GM13976 (cell line): ENCODE results near the gene SRSF1.

Experiments used
- DNase-seq: peaks from one replicate; pipeline ENCODE4 v3.0.0; 2012; ENCODE audit warnings: low spot score
- in situ Hi-C: fragments of 300-500 bp; cut with MboI; formaldehyde crosslinking; loops from one replicate; pipeline ENCODE4 v1.12.0; 2022; ENCODE audit warnings: low sequenced_read_pairs, mixed read lengths, inconsistent platforms; ENCODE audit not compliant: unreplicated experiment
- TF ChIP-seq, protein P1 (sequence below): IDR thresholded peaks from 2 replicates; pipeline ENCODE4 v1.5.1; 2012; ENCODE audit warnings: borderline replicate concordance, mild to moderate bottlenecking; ENCODE audit not compliant: insufficient read depth; ENCODE audit errors: extremely low read depth, missing control alignments, control extremely low read depth

The SRSF1 gene

DNA sequence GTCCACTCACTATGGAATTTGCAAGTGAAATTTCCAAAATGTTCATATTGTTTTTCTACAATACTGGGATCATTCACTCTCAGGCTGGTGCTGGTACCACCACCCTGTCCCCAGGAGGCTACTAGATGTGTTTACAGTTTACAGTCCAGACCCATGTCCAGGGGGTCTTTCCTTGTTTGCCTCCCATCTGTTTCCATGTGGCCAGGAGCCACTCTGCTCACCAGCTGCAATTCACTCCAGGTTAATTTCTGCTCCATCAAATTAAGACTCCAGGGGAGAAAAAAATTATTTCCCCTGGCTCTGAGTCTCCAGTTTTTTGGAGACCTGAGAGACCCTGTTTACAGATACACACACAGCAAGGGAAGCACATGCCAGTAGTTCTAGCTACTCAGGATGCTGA, 12.5 kb upstream of the SRSF1 start:
- TF ChIP-seq, protein P1, sequence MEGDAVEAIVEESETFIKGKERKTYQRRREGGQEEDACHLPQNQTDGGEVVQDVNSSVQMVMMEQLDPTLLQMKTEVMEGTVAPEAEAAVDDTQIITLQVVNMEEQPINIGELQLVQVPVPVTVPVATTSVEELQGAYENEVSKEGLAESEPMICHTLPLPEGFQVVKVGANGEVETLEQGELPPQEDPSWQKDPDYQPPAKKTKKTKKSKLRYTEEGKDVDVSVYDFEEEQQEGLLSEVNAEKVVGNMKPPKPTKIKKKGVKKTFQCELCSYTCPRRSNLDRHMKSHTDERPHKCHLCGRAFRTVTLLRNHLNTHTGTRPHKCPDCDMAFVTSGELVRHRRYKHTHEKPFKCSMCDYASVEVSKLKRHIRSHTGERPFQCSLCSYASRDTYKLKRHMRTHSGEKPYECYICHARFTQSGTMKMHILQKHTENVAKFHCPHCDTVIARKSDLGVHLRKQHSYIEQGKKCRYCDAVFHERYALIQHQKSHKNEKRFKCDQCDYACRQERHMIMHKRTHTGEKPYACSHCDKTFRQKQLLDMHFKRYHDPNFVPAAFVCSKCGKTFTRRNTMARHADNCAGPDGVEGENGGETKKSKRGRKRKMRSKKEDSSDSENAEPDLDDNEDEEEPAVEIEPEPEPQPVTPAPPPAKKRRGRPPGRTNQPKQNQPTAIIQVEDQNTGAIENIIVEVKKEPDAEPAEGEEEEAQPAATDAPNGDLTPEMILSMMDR, result no peak
- DNase-seq, result no peak
- in situ Hi-C loops, result no loop called here

DNA sequence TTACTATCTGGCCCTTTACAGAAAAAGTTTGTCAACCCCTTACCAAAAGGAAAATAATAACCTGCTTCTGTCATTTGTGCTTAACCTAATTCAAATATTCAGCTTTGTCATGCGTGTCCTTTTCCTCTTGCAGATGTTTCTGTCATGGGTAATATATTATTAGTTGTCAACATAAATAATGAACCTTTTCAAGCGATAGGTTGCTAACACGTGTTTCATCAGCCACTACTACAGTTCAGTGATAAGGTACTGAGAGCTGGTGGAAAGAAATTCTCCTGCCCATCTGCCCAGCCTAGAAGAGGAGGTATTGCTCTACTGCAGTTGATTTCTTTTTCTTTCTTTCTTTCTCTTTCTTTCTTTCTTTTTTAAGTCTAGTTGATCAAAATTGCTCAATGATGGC, 12.0 kb upstream of the SRSF1 start:
- in situ Hi-C loops, result no loop called here
- DNase-seq, result no peak
- TF ChIP-seq, protein P1, result no peak

DNA sequence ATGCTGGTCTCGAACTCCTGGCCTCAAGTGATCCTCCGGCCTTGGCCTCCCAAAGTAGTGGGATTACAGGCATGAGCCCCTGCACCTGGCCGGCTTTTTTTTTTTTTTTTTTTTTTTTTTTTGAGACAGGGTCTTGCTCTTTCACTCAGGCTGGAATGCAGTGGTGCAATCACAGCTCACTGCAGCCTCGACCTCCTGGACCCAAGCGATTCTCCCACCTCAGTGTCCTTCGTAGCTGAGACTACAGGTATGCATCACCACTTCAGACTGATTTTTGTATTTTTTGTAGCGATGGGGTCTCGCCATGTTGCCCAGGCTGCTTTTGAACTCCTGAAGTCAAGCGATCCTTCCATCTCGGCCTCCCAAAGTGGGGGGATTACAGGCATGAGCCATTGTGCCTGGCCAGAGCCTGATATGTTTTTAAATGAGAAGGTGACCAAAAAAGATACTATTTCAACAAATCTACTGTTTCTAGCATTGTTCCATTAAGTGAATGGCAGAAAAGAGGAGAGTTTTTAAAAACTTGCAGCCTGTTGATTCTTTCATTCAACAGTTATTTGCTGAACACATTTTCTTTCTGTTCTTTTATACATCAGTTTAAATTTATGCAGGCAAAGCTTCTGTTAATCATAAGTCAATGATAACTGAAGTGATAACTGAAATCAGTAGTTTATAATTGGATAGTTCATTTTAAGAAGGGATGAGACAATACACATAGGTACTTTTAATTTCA, 3.2 kb upstream of the SRSF1 start:
- in situ Hi-C loops, result no loop called here
- TF ChIP-seq, protein P1, result no peak
- no peak for DNase-seq

DNA sequence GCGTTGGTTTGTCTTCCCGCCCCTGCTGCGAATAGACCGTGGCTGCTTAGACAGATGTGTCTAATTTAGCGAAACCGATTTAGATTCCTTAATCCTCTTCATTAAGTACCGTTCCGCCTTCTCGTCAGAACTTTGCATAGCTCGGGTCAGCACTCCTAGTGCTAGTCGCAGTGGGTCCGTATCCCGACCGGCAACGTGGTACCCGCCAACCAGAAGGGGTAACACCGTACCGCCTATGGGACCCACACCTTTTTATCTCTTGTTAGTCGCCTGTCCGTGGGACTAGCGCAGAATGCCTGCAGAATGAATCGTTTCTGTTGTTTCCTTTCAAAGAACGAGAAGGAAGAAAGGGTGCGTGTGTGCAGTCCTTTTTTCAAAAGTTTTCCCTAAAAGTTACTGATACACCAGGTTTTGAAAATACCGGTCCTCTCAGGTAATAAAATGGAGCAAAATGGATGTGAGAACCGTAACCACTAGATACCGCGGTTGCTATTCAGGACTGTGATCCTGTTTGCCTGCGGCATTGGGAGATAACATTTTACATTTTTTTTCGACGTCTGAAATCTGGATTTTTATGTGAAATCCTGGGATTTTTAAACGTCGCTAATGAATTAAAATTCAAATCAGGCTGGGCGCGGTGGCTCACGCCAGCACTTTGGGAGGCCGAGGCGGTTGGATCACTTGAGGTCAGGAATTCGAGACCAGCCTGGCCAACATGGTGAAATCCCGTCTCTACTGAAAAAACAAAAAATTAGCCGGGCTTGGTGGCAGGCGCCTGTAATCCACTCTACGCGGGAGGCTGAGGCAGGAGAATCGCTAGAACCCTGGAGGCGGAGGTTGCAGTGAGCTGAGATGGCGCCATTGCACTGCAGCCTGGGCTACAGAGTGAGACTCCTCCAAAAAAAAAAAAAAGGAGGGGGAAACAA, 998 bp upstream of the SRSF1 start:
- TF ChIP-seq, protein P1, result no peak
- in situ Hi-C loops, result no loop called here
- DNase-seq, result peak; percentile 25

DNA sequence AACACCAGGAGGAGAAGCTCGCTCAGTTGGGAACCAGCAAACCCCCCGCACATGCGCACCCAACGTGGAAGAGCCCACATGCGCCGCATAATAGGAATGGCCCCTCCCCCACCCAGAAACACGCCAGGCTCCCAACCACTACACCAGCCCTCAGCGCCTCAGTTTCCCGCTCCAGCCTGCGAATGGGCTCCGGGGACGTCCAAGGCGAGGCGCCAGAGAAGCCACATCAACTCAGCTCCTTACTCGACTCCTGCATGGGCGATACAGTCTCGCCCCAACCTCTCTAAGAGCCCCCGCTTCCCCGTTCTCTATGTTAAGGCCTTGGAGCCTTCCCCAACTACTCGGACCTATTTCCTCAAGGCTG, 504 bp downstream of the SRSF1 start:
- TF ChIP-seq, protein P1, result no peak
- DNase-seq, result peak; percentile 58
- in situ Hi-C loops, result no loop called here

DNA sequence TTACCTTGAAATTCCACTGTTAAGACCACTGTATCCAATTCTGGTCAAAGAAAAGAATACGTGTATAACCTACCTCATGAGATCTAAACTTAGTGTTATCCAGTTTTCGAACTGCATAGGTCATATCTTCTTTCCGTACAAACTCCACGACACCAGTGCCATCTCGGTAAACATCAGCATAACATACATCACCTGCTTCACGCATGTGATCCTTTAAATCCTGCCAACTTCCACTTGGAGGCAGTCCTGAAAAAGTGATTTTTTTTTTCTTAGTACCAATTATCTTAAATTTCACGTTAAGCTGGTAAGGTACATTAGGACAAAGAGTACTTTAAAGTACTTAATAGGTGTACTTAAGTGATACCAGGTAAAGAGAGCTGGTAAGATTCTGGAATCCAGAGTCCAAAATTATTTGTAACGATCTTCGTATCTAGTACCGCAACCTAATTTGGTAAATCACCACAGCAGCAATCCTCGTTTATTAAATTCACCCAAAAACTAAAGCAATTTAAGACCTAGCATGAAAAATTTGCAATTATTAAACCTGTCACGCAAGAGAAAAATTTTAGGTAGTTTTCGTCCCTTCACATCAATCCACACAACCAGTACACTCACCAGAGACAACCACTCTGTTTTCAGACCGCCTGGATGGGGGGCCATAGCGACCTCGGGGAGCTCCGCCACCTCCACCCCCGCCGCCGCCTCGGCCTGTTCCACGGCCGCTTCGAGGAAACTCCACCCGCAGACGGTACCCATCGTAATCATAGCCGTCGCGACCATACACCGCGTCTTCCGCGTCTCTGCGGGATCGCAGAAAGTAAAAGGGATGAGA, 1.1 kb downstream of the SRSF1 start:
- in situ Hi-C loops, result no loop called here
- no peak for DNase-seq
- TF ChIP-seq, protein P1, result no peak
